Epithelial cell of esophagus (primary cell): Measurements from ENCODE around the gene BAD.

ENCODE experiments used
- DNase-seq: peaks from one replicate; pipeline ENCODE4 v3.0.0; 2010; ENCODE audit warnings: low read depth
- H3K4me3 ChIP-seq: 2 replicates; pipeline ENCODE4 v1.5.1; 2011; ENCODE audit warnings: mild to moderate bottlenecking, low read length, control low read depth
- TF ChIP-seq, protein P1 (sequence below): IDR thresholded peaks from 2 replicates; pipeline ENCODE4 v1.5.1; 2011; ENCODE audit warnings: low read depth, mild to moderate bottlenecking, low read length, control low read depth, inconsistent platforms; ENCODE audit not compliant: insufficient read depth; ENCODE audit errors: missing control alignments

Gene BAD

DNA sequence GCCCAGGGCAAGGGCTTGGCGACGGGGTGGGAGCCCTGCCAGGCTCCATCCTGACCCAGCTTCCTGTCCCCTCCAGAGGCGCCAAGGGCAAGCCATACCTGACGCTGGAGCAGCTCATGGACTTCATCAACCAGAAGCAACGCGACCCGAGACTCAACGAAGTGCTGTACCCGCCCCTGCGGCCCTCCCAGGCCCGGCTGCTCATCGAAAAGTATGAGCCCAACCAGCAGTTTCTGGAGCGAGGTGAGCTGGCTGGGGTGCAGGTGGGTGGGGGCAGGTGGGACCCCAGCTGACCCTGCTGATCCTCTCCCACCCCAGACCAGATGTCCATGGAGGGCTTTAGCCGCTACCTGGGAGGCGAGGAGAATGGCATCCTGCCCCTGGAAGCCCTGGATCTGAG, 28.2 kb downstream of the BAD start:
- no peak for DNase-seq
- no peak overlapping the region for H3K4me3 ChIP-seq
- TF ChIP-seq, protein P1, sequence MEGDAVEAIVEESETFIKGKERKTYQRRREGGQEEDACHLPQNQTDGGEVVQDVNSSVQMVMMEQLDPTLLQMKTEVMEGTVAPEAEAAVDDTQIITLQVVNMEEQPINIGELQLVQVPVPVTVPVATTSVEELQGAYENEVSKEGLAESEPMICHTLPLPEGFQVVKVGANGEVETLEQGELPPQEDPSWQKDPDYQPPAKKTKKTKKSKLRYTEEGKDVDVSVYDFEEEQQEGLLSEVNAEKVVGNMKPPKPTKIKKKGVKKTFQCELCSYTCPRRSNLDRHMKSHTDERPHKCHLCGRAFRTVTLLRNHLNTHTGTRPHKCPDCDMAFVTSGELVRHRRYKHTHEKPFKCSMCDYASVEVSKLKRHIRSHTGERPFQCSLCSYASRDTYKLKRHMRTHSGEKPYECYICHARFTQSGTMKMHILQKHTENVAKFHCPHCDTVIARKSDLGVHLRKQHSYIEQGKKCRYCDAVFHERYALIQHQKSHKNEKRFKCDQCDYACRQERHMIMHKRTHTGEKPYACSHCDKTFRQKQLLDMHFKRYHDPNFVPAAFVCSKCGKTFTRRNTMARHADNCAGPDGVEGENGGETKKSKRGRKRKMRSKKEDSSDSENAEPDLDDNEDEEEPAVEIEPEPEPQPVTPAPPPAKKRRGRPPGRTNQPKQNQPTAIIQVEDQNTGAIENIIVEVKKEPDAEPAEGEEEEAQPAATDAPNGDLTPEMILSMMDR: no peak

DNA sequence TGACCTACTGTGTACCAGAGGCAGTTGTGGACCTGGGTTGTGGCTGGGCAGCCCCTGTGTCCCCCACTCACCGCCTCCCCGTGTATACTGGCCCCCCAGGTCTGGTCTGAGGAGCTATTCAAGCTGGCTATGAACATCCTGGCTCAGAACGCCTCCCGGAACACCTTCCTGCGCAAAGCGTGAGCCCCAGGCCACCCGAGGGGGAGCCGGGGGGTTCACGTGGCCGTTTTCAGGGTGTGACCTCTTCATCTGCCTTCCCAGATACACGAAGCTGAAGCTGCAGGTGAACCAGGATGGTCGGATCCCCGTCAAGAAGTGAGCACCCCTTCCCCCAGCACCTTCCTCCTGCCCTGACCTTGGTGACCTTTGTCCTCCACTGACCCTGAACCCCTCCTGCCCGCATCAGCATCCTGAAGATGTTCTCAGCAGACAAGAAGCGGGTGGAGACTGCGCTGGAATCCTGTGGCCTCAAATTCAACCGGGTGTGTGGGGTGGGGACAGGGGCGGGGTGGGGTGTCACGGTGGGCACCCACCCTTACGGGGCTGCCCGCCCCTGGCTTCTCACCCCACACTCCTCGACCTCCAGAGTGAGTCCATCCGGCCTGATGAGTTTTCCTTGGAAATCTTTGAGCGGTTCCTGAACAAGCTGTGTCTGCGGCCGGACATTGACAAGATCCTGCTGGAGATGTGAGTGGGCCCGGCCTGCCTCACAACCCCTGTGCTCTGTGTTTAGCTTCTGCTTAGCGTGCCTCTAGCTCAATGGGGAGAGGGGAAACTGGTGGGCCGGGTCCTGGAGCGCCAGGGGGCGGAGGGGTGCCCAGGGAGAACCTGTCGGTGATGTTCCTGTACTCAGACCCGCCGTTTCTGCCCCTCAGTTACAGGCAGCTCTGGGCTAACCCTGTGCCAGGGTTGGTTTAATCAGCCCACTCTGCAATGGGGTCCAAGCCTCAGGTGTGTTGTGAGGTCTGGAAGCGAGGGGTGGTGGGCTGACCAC, 29.0 kb downstream of the BAD start:
- TF ChIP-seq, protein P1: no peak
- no peak for DNase-seq
- no peak overlapping the region for H3K4me3 ChIP-seq

DNA sequence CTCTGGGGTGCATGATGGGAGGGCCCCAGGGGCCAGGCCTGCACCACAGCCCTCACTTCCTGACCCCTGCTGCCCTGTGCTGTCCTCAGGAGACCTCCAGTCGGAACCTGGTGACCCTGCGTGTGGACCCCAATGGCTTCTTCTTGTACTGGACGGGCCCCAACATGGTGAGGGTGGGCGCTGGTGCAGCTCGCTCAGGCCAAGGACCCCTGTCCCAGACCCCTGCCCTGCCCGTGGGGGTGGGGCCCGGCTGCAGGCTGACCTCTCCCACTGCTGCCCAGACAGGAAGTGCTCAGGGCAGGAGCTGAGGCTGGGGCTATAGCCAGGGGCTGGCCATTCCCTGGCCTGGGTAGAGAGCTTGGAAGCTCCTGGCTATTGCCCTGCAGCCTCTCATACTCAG, 30.1 kb downstream of the BAD start:
- TF ChIP-seq, protein P1: no peak
- DNase-seq: no peak
- no peak overlapping the region for H3K4me3 ChIP-seq

DNA sequence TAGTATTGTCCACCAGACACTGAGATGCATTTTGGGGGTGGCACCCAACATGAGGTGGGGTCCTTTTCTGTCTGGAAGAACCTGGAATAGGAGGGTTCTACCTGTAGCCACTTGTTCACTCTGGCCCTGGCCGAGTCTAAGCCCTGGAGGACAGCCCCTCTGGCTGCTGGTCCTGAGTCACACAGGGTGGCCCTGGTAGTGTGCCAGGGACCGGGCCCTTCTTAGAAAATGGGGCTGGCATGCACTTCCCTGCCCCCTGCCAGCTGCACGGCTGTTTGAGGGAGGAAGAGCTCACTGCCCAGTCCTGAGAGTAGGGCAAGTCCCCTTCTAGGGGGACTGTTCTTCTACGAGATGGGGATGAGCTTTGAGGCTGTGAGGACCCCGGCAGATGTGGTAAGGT, 31.0 kb downstream of the BAD start:
- no peak overlapping the region for H3K4me3 ChIP-seq
- DNase-seq: no peak
- TF ChIP-seq, protein P1: no peak

DNA sequence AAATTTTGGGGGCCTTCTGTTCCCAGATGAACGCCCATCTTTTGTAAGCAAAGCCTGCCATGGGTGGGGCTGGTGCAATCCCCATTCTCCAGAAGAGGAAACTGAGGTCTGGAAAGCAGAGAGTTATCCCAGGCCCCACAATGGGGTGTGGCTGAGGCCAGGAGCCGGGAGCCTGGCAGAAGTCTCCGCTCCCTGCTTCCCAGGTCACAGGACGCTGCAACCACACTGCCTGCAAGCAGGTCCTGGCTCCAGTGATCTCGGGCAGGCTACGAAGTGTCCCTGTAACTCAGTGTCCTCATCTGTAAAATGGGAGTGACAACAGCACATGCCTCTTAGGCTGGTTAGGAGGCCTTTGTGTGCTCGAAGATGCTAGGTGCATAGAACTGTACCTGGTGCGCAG, 31.4 kb downstream of the BAD start:
- TF ChIP-seq, protein P1: no peak
- peak overlapping the region; percentile 90 for H3K4me3 ChIP-seq
- DNase-seq: no peak

DNA sequence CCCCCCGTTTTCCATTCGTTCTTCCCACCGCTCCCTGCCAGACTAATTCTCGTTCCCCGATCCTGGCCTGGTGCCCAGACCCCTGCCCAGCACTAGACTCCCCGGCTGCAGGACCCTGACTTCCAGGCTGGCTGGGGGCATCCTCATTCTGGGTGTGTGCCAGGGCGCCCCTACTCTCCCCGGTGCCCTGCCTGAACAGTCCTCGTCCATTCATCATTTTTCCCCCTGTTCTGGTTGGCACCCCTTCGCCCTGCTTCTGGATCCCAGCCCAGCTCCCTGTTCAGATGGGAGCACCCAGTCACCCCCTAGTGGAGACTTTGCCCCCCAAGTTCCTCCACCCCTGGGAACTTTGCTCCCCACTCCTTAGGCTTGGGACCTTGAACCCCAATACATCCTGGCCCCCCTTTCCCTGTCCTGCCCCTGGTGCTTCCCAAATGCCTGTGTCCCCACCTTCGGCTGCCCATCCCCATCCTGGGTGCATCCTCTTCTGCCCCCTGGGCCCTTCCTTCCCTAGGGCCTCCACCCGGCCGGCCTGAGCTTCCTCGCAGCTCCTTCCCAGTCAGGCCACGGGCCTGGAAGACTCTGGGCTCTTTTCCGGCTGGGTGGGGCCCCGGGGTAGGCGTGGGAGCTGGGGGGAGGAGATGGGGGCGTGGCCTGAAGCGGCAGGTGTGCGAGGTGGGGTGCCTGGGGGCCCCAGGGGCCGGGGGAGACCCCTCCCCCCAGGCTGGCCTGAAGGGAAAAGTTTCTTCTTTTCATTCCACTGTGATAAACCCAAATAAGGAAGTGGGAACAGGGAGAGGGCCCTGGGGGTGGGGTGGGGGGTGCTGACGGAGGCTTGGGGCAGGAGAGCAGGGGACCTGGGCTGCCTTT, 32.2 kb downstream of the BAD start:
- TF ChIP-seq, protein P1: peak; percentile 34
- peak overlapping the region; percentile 90 for H3K4me3 ChIP-seq
- peak; percentile 72 for DNase-seq

DNA sequence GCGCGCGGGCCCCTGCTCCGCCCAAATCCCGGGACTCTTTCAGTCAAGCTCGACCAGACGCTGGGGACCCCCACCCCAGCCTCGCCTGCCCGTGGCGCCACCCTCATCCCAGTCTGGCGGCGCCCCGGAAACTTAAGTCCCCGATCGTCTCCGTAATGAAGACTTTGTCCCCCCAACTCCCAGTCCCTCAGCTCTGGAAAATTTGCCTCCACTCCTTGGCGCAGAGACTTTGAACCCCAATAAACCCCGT, 32.8 kb downstream of the BAD start:
- H3K4me3 ChIP-seq: peak overlapping the region; percentile 90
- TF ChIP-seq, protein P1: no peak
- DNase-seq: no peak
